ENCODE measurements around the gene PLCB1.
"Not testable (repeated sequence)": the region's sequence is repeated elsewhere in the genome, so short reads cannot be mapped to it uniquely, and the experiment has no call there.

Gene PLCB1

DNA sequence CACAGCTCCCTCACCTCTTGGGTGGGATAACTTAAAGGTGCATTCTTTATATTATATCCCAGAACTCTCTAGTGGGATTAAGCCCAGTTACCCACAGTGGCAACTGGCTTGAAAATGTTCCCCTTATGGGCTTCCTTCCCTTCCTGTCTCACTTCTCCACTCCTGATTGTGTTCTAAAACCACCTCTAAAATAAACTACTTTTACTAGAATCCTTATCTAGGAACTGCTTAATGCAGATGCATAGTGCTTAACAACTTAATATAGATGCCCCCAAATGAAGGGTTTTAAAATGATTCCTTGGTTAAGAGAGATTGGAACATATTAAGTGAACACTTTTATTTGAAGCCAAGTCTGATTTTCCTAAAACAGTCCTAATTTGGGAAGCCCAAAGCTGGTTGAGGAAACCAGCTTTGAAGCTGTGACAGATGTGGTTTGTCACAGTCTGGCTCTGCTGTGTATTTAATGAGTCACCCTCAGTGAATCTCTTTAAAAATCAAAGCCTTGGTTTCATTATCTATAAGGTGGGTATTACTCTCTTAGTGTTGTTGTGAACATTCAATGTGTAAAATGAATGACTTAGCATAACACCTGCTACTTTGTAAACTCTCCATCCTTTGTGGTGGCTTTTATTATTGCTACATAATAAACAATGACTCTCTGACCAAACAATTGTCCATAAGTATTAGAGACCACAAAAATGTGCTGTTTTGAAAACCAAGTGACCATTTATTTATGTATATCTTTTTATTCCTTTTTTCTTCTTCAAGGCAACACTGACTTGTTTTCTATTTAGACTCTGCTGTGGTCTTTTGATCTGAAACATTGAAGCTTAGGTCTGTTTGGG lies 24.4 kb downstream of the PLCB1 start:
- Histone ChIP-seq H3K4me1 (ENCODE audit: control insufficient read depth, insufficient read depth, low read length, unreplicated experiment) (peaks cover 64% of the 10 kb centered on the region), H2AFZ (ENCODE audit: low read length, unreplicated experiment) (peak overlapping the region; percentile 17), H3K4me3 (ENCODE audit: low read depth, low read length) (peak overlapping the region; percentile 36; the same call in 1 of the 2 replicates), H3K79me2 (ENCODE audit: control insufficient read depth, insufficient read depth, low read length, unreplicated experiment) (no peaks in the 10 kb centered on the region), H3K36me3 (ENCODE audit: insufficient read depth, low read length) (no peaks in the 10 kb centered on the region), H3K27me3 (ENCODE audit: insufficient read depth, low read length) (no peaks in the 10 kb centered on the region), H3K27ac (ENCODE audit: low read depth, low read length) (peak overlapping the region; percentile 89)

DNA sequence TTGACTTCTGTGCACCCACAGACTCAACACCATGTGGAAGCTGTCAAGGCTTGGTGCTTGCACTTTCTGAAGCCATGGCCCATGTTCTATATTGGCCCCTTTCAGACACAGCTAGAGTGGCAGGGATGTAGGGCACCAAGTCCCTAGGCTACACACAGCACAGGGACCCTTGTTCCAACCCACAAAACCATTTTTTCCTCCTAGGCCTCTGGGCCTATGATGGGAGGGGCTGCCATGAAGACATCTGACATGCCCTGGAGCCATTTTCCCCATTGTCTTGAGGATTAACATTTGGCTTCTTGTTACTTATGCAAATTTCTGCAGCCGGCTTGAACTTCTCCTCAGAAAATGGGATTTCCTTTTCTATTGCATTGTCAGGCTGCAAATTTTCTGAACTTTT lies 27.2 kb downstream of the PLCB1 start:
- H3K4me1 ChIP-seq (ENCODE audit: control insufficient read depth, insufficient read depth, low read length, unreplicated experiment): peaks cover 39% of the 10 kb centered on the region
- not testable (repeated sequence) for H3K4me3 ChIP-seq (ENCODE audit: low read depth, low read length); H3K36me3 ChIP-seq (ENCODE audit: insufficient read depth, low read length); H3K79me2 ChIP-seq (ENCODE audit: control insufficient read depth, insufficient read depth, low read length, unreplicated experiment); H3K27me3 ChIP-seq (ENCODE audit: insufficient read depth, low read length); H2AFZ ChIP-seq (ENCODE audit: low read length, unreplicated experiment); H3K27ac ChIP-seq (ENCODE audit: low read depth, low read length)

DNA sequence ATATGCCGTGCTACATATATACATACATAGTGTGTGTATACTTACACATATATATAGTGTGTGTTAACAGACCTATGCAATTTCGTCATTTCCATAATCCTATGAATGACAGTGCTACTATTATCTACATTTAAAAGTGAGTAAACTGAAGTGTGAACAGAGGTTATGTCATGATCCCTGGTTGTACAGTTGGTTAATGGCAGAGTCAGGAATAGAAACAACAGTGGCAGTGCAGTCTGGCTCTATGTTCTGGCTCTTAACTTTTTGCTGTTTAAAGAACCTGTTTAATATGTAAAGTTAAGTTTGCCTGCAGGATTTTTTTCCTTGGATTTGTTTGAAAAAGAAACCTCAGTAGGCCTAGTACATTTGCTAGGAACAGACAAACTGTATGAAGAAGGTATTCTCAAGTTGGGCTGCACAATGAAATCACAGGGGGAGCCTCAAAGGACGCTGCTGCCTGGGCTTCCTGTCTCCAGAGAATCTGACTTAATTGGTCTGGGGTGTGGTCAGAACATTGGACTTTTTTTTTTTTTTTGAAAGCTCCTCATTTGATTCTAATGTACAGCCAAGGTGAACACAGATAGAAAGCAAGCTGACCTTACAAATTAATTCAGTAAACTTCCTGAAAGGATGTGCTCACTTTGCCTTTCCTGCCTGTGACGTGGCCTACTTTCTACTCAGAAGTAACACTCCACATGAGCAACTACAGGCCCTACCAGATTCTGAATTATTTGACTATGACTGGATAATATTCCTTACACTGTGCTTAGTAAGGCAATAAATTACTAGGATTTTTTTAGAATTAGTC lies 29.4 kb downstream of the PLCB1 start:
- Histone ChIP-seq H3K27ac (ENCODE audit: low read depth, low read length) (0 out of 2 replicates have a peak overlapping the region, but pooled peaks have one; percentile 27), H3K36me3 (ENCODE audit: insufficient read depth, low read length) (no peaks in the 10 kb centered on the region)

DNA sequence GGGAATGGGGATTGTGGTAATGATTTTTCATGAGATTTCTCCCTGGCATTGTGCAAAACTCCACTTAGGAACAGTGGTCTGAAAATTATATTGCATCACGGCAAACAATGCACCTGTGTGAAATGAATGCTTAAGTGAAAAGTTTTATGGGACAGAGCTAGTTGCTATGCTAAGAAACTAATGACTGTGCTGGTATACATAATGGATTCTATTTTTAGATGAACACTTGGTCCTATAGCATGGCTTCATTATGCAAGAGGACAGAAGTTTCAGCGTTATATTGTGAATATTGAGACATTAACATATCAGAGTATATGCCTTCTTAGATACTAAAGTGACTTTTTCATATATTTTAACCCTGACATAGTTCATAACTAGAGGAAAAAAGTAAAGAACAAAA lies 30.5 kb downstream of the PLCB1 start:
- H3K27ac ChIP-seq (ENCODE audit: low read depth, low read length): no peak overlapping the region
- no peak overlapping the region for H2AFZ ChIP-seq (ENCODE audit: low read length, unreplicated experiment)
- H3K4me1 ChIP-seq (ENCODE audit: control insufficient read depth, insufficient read depth, low read length, unreplicated experiment): peaks cover 6% of the 10 kb centered on the region
- H3K79me2 ChIP-seq (ENCODE audit: control insufficient read depth, insufficient read depth, low read length, unreplicated experiment): peaks cover 2% of the 10 kb centered on the region
- no peaks in the 10 kb centered on the region for H3K27me3 ChIP-seq (ENCODE audit: insufficient read depth, low read length)
- no peaks in the 10 kb centered on the region for H3K36me3 ChIP-seq (ENCODE audit: insufficient read depth, low read length)
- no peak overlapping the region for H3K4me3 ChIP-seq (ENCODE audit: low read depth, low read length)

More for the DNA sequence above, 29.4 kb downstream of the PLCB1 start:
- Histone ChIP-seq H3K27me3 (ENCODE audit: insufficient read depth, low read length) (no peaks in the 10 kb centered on the region), H3K4me1 (ENCODE audit: control insufficient read depth, insufficient read depth, low read length, unreplicated experiment) (peaks cover 17% of the 10 kb centered on the region), H3K79me2 (ENCODE audit: control insufficient read depth, insufficient read depth, low read length, unreplicated experiment) (peaks cover 2% of the 10 kb centered on the region), H3K4me3 (ENCODE audit: low read depth, low read length) (no peak overlapping the region), H2AFZ (ENCODE audit: low read length, unreplicated experiment) (peak overlapping the region; percentile 15)

DNA sequence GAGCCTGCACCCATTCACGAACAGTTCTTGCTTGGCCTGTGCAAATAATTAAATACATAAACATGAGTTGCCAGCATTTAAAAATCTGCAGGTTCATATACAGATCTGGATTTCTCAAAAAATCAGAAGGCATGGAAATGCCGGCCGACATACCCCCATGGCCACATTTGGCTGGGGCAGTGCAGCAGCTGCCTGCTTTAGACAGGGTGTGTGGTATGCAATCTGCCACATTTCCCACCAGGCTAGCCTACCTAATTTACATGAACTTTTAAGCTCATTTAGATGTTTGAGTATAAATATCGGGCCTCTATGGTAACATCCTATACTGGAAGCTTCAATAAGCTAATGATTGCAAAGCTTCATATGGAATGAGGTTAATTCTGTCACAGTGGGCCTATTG lies 31.5 kb downstream of the PLCB1 start:
- Histone ChIP-seq H3K4me3 (ENCODE audit: low read depth, low read length) (no peak overlapping the region), H3K36me3 (ENCODE audit: insufficient read depth, low read length) (no peaks in the 10 kb centered on the region), H3K4me1 (ENCODE audit: control insufficient read depth, insufficient read depth, low read length, unreplicated experiment) (peaks cover 6% of the 10 kb centered on the region), H3K27me3 (ENCODE audit: insufficient read depth, low read length) (no peaks in the 10 kb centered on the region), H2AFZ (ENCODE audit: low read length, unreplicated experiment) (no peak overlapping the region), H3K27ac (ENCODE audit: low read depth, low read length) (no peak overlapping the region), H3K79me2 (ENCODE audit: control insufficient read depth, insufficient read depth, low read length, unreplicated experiment) (peaks cover 5% of the 10 kb centered on the region)

DNA sequence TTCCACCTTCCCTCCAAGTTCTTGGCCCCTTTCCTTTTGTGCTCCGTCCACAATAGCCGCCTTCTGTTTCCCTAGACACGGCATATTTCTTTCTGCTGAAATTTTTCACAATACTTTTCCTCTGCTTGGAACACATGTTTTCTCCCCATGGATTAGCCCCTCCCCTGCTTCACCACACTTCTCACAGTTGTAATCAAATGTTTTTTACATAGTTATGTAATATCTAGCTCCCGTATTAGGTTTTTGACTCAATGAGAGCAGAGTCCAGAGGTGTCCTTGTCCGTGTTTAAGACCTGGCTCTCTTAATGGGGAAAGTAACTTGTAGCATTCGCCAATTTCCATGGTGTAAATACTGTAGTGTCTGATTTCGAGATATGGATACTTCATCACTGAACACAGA lies 34.7 kb downstream of the PLCB1 start:
- Histone ChIP-seq H2AFZ (ENCODE audit: low read length, unreplicated experiment) (no peak overlapping the region), H3K4me1 (ENCODE audit: control insufficient read depth, insufficient read depth, low read length, unreplicated experiment) (no peaks in the 10 kb centered on the region), H3K79me2 (ENCODE audit: control insufficient read depth, insufficient read depth, low read length, unreplicated experiment) (peaks cover 5% of the 10 kb centered on the region), H3K4me3 (ENCODE audit: low read depth, low read length) (no peak overlapping the region), H3K27ac (ENCODE audit: low read depth, low read length) (no peak overlapping the region), H3K36me3 (ENCODE audit: insufficient read depth, low read length) (no peaks in the 10 kb centered on the region), H3K27me3 (ENCODE audit: insufficient read depth, low read length) (no peaks in the 10 kb centered on the region)

DNA sequence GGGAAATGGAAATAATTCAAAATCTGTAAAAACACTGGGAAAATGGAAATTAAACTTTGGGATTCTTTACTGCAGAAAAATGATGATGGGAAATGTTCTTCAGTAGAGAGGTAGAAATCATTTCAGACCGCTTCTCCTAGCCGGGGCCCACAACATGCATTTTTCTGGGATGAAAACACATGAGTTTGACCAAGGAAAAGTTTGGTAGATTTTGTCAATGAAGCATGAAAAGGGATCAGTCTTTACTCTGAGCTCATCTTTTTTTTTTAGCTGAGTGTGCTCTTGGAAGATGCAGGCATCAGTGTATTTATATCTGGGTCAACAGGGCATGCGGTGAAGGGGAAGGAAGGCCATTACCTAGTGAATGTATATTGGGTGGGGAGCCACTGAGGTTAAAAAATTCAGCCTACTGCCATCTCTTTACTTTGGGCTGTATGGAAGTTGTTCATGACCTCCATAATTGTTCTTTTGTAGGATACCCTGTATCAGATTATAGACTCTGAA lies 36.8 kb downstream of the PLCB1 start:
- no peaks in the 10 kb centered on the region for H3K4me1 ChIP-seq (ENCODE audit: control insufficient read depth, insufficient read depth, low read length, unreplicated experiment)
- H3K27ac ChIP-seq (ENCODE audit: low read depth, low read length): no peak overlapping the region
- H3K27me3 ChIP-seq (ENCODE audit: insufficient read depth, low read length): no peaks in the 10 kb centered on the region
- no peak overlapping the region for H3K4me3 ChIP-seq (ENCODE audit: low read depth, low read length)
- H3K79me2 ChIP-seq (ENCODE audit: control insufficient read depth, insufficient read depth, low read length, unreplicated experiment): peaks cover 5% of the 10 kb centered on the region
- no peaks in the 10 kb centered on the region for H3K36me3 ChIP-seq (ENCODE audit: insufficient read depth, low read length)
- H2AFZ ChIP-seq (ENCODE audit: low read length, unreplicated experiment): no peak overlapping the region

DNA sequence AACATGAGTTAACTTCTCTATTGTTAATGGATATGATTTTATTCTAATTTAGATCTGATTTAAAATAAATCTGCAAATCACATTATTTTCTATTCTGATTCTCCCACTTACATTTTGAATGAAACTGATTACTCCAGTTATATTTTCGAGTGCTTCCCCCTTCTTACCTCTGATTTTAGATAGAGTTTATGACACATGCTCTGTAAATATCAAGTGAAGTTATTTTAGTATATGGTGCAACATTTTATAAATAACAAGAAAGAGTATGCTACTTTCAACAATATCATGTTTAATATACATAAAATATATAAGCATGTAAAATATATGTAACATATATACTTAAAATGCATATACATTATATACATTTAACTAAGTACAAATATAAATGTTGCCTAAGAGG lies 38.9 kb downstream of the PLCB1 start:
- no peaks in the 10 kb centered on the region for H3K36me3 ChIP-seq (ENCODE audit: insufficient read depth, low read length)
- H3K79me2 ChIP-seq (ENCODE audit: control insufficient read depth, insufficient read depth, low read length, unreplicated experiment): peaks cover 3% of the 10 kb centered on the region
- H2AFZ ChIP-seq (ENCODE audit: low read length, unreplicated experiment): no peak overlapping the region
- no peaks in the 10 kb centered on the region for H3K4me1 ChIP-seq (ENCODE audit: control insufficient read depth, insufficient read depth, low read length, unreplicated experiment)
- no peaks in the 10 kb centered on the region for H3K27me3 ChIP-seq (ENCODE audit: insufficient read depth, low read length)
- no peak overlapping the region for H3K27ac ChIP-seq (ENCODE audit: low read depth, low read length)
- no peak overlapping the region for H3K4me3 ChIP-seq (ENCODE audit: low read depth, low read length)

DNA sequence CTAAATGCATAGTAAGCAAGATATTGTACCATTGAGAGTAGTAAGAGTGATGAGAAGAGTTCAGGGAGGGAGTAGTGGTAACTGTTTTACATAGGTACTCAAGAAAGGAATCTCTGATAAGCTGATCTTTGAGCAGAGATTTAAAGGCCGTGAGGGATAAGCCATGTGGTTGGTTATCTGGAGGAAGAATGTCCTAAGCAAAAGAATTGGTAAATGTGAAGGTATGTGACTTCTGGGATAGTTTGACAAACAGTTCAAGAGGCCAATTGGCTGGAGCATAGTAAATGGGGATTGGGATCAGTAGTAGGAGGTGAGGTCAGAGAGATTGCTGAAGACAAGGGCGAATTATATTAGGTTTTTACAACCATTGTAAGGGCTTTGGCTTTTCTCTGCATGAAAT lies 40.1 kb downstream of the PLCB1 start:
- H3K79me2 ChIP-seq (ENCODE audit: control insufficient read depth, insufficient read depth, low read length, unreplicated experiment): peaks cover 3% of the 10 kb centered on the region
- no peak overlapping the region for H3K4me3 ChIP-seq (ENCODE audit: low read depth, low read length)
- H3K27ac ChIP-seq (ENCODE audit: low read depth, low read length): no peak overlapping the region
- H3K4me1 ChIP-seq (ENCODE audit: control insufficient read depth, insufficient read depth, low read length, unreplicated experiment): no peaks in the 10 kb centered on the region
- no peaks in the 10 kb centered on the region for H3K27me3 ChIP-seq (ENCODE audit: insufficient read depth, low read length)
- no peaks in the 10 kb centered on the region for H3K36me3 ChIP-seq (ENCODE audit: insufficient read depth, low read length)
- no peak overlapping the region for H2AFZ ChIP-seq (ENCODE audit: low read length, unreplicated experiment)

DNA sequence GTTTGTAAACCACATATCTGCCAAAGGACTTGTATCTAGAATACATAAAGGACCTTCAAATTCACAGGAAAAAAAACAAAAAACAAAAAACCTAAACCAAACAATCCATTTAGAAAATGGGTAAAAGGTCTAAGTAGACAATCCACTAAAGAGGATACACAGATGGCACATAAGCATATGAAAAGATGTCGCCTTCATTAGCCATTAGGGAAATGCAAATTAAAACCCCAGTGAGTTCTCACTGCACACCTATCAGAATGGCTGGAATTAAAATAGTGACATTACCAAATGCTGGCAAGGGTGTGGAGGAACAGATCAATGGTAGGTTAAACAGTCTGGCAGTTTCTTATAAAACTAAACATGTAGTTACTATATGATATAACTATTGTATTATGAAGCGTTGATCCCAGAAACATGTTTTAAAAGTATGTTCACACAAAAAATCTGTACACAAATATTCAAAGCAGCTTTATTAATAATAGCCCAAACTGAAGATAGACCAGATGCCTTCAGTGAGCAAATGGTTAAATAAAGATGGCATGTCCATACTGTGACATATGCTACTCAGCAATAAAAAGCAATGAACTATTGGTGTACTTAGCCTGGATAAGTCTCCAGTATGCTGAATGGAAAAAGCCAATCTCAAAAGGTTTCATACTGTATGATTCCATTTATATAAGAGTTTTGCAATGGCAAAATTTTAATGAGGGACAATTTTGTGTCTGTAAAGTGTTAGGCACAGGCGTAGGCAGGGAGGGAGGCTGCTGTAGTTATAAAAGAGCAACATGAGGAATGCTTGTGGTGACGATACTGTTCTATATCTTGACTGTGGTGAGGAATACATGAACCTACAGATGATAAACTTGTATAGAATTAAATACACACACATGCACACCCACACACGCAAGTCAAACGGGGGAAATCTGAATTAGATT lies 43.9 kb downstream of the PLCB1 start:
- no peak overlapping the region for H2AFZ ChIP-seq (ENCODE audit: low read length, unreplicated experiment)
- H3K36me3 ChIP-seq (ENCODE audit: insufficient read depth, low read length): no peaks in the 10 kb centered on the region
- no peak overlapping the region for H3K27ac ChIP-seq (ENCODE audit: low read depth, low read length)
- no peaks in the 10 kb centered on the region for H3K79me2 ChIP-seq (ENCODE audit: control insufficient read depth, insufficient read depth, low read length, unreplicated experiment)
- H3K4me3 ChIP-seq (ENCODE audit: low read depth, low read length): no peak overlapping the region
- no peaks in the 10 kb centered on the region for H3K27me3 ChIP-seq (ENCODE audit: insufficient read depth, low read length)
- no peaks in the 10 kb centered on the region for H3K4me1 ChIP-seq (ENCODE audit: control insufficient read depth, insufficient read depth, low read length, unreplicated experiment)

Measured in ACC112 (cell line).